Adrenal gland (tissue), 12 donors: ENCODE measurements around the gene EHMT1. TPM values are rescaled to one million over a fixed set of nuclear protein-coding genes. Genes with fewer than 3 reads are reported as not detected.

Source experiments
- DNase-seq, 7 donors: peaks; one replicate each; pipeline ENCODE4 v3.0.0-alpha.2; 2019 to 2020
- H3K27ac ChIP-seq, 5 donors: fragments of 200-600 bp; sonication (generic) in 4 of 5; 1 replicate in 3 of 5; 2 replicates in 2 of 5; pipeline versions ENCODE4 v1.5.1 to v1.8.0; 2016 to 2020; ENCODE audit warnings: mild to moderate bottlenecking in 1 of 5
- H3K27me3 ChIP-seq: fragments of 200-600 bp; 2 replicates; pipeline ENCODE4 v1.8.0; 2021
- H3K36me3 ChIP-seq, 2 donors: fragments of 200-600 bp; replicated peaks in 1 of 2; 1 replicate in 1 of 2; 2 replicates in 1 of 2; pipeline versions ENCODE4 v1.5.1 to v1.8.0; 2018 to 2022
- H3K4me1 ChIP-seq, 2 donors: fragments of 200-600 bp; replicated peaks in 1 of 2; 1 replicate in 1 of 2; 2 replicates in 1 of 2; pipeline versions ENCODE4 v1.5.1 to v1.8.0; 2018 to 2021
- H3K4me3 ChIP-seq, 4 donors: fragments of 200-600 bp; sonication (generic) in 3 of 4; one replicate each; pipeline ENCODE4 v1.5.1; 2016 to 2018
- H3K9me3 ChIP-seq, 3 donors: fragments of 200-600 bp; sonication (generic) in 1 of 3; replicated peaks in 1 of 3; 1 replicate in 2 of 3; 2 replicates in 1 of 3; pipeline versions ENCODE4 v1.5.1 to v1.8.0; 2016 to 2021
- CTCF ChIP-seq, 6 experiments: fragments of 450-650 bp in 4 of 6; fragments of 200-600 bp in 2 of 6; sonication (generic) in 1 of 6; IDR thresholded peaks; 1 replicate in 5 of 6; 2 replicates in 1 of 6; pipeline versions ENCODE4 v1.5.1 to v1.8.0; 2016 to 2021; ENCODE audit warnings: antibody characterized with exemption in 6 of 6, mild to moderate bottlenecking in 2 of 6, moderate library complexity in 1 of 6
- POLR2A ChIP-seq, 2 donors: fragments of 450-650 bp; IDR thresholded peaks; one replicate each; pipeline ENCODE4 v1.6.1; 2017; ENCODE audit warnings: antibody characterized with exemption in 2 of 2, mild to moderate bottlenecking in 2 of 2, moderate library complexity in 1 of 2
- WGBS, 4 donors: extraction: QIAGEN DNeasy Blood & Tissue Kit in 2 of 4; methylation state at CpG; one replicate each; pipeline versions ENCODE4 v1.1.5 to v1.1.7; 2013 to 2017; 5-methylcytosine and 5-hydroxymethylcytosine counted together
- intact Hi-C, 2 donors: fragments of 100-400 bp; cut with DNase I; formaldehyde crosslinking; loops; one replicate each; pipeline versions ENCODE4 v1.14.1 to v1.15.0; 2022 to 2023
- polyA plus RNA-seq, 3 donors: library from polyadenylated mRNA; stranded (reverse); fragments of 200-250 nt in 2 of 3; fragments of 350-450 nt in 1 of 3; fragmentation: Illumina TruSeq in 1 of 3; extraction: RNeasy Lipid Tissue Mini Kit (QIAGEN cat#74804) in 1 of 3; gene quantifications; one replicate each; pipeline ENCODE4 v1.2.3, GENCODE V29; 2013 to 2014
- total RNA-seq, 9 donors: library from RNA; depleted of rRNA in 4 of 9; stranded (reverse); fragments of >200 nt in 4 of 9; fragments of 120-200 nt in 1 of 9; fragmentation: NEBNext Ultra II Directional in 1 of 9; extraction: Animal tissue kit (Norgen Biotek cat#: 25700) in 1 of 9; gene quantifications; one replicate each; pipeline versions ENCODE4 v1.1.0 to v1.2.4, GENCODE V29; 2013 to 2023
- donor health status: healthy with polysubstance abuse.
- donor health status: Bipolar disorder and iron deficiency.
- donor health status: DM: yes; HTN: yes; CAD: no.
- donor health status: DM: no; HTN: no; CAD: no.
- donor health status: DM: no; HTN: no; CAD: no.
- donor health status: DM: yes; HTN: yes; CAD: no.

Gene EHMT1
- total and polyA plus RNA-seq, 12 donors: 42.0 to 171 (median 71.0) TPM

- intact Hi-C loops: no loop called here
- 66 to 74% (median 71%) methylated on average over 6 of the region's 6 CpGs for WGBS, 4 donors
- H3K27ac ChIP-seq: no peak overlapping the region
- H3K4me1 ChIP-seq: peaks cover 11 to 12% of the 10 kb centered on the region in 2 donors
- no peak for DNase-seq
- TF ChIP-seq CTCF (IDR thresholded peaks at IDR 0.05) (no peak), POLR2A (IDR thresholded peaks at IDR 0.05) (no peak)
- H3K9me3 ChIP-seq: peaks cover 0 to 10% (median 0%) of the 10 kb centered on the region in 3 donors
- no peaks in the 10 kb centered on the region for H3K36me3 ChIP-seq
- H3K4me3 ChIP-seq: no peak overlapping the region
- no peaks in the 10 kb centered on the region for H3K27me3 ChIP-seq
Observed at GRCh38 chr9:137703842-137704508, 85.2 kb downstream of the EHMT1 start.

GRCh38 chr9:137705443-137705863, 86.6 kb downstream of the EHMT1 start:
- TF ChIP-seq CTCF (IDR thresholded peaks at IDR 0.05) (no peak), POLR2A (IDR thresholded peaks at IDR 0.05) (no peak)

GRCh38 chr9:137705906-137706305, 87.1 kb downstream of the EHMT1 start:
- Histone ChIP-seq H3K4me1 (peaks cover 11 to 12% of the 10 kb centered on the region in 2 donors), H3K27me3 (no peaks in the 10 kb centered on the region), H3K36me3 (no peaks in the 10 kb centered on the region), H3K27ac (no peak overlapping the region), H3K9me3 (peaks cover 0 to 10% (median 0%) of the 10 kb centered on the region in 3 donors), H3K4me3 (no peak overlapping the region)
- intact Hi-C loops: no loop called here
- 45 to 88% (median 76%) methylated on average over 3 to 10 of the region's 10 CpGs for WGBS, 4 donors
- no peak for TF ChIP-seq CTCF (IDR thresholded peaks at IDR 0.05)
- no peak for TF ChIP-seq POLR2A (IDR thresholded peaks at IDR 0.05)
- no peak for DNase-seq

More at GRCh38 chr9:137705443-137705863, 86.6 kb downstream of the EHMT1 start:
- Histone ChIP-seq H3K36me3 (no peaks in the 10 kb centered on the region), H3K27me3 (no peaks in the 10 kb centered on the region), H3K27ac (no peak overlapping the region), H3K4me3 (no peak overlapping the region), H3K4me1 (peaks cover 11 to 12% of the 10 kb centered on the region in 2 donors), H3K9me3 (peaks cover 0 to 10% (median 0%) of the 10 kb centered on the region in 3 donors)
- intact Hi-C loops: no loop called here
- WGBS, 4 donors: 78 to 90% (median 86%) methylated on average over 2 to 8 of the region's 8 CpGs
- DNase-seq: no peak

- peaks cover 11 to 12% of the 10 kb centered on the region in 2 donors for H3K4me1 ChIP-seq
- TF ChIP-seq POLR2A (IDR thresholded peaks at IDR 0.05) (no peak), CTCF (IDR thresholded peaks at IDR 0.05) (no peak)
- WGBS, 4 donors: 85 to 95% (median 88%) methylated on average over 4 to 6 of the region's 6 CpGs
- peaks cover 0 to 11% of the 10 kb centered on the region in 2 donors for H3K36me3 ChIP-seq
- peaks cover 0 to 9% (median 0%) of the 10 kb centered on the region in 3 donors for H3K9me3 ChIP-seq
- H3K27me3 ChIP-seq: no peaks in the 10 kb centered on the region
- intact Hi-C loops: no loop called here
- DNase-seq: no peak
- peak overlapping the region in 1 of 5 donors; percentile 34 for H3K27ac ChIP-seq
- no peak overlapping the region for H3K4me3 ChIP-seq
Observed at GRCh38 chr9:137707361-137707760, 88.6 kb downstream of the EHMT1 start.
